Aorta (tissue), 5 donors: ENCODE measurements around the gene PPP2R3A. TPM values are rescaled to one million over a fixed set of nuclear protein-coding genes. Genes with fewer than 3 reads are reported as not detected.

Experiments used
- ATAC-seq: fragments of 200-7000 bp; cut with Tn5 transposase; one replicate; pipeline ENCODE4 v1.9.1; 2022; ENCODE audit warnings: moderate library complexity; ENCODE audit not compliant: low FRiP score
- DNase-seq, 2 donors: peaks; one replicate each; pipeline ENCODE4 v3.0.0-alpha.2; 2020
- H3K27ac ChIP-seq, 2 donors: one replicate each; pipeline ENCODE4 v1.5.1; 2013; ENCODE audit warnings: low read length in 2 of 2, mild to moderate bottlenecking in 2 of 2, moderate library complexity in 2 of 2, control low read depth in 1 of 2, inconsistent platforms in 1 of 2, low read depth in 1 of 2
- H3K27me3 ChIP-seq, 2 donors: one replicate each; pipeline ENCODE4 v1.6.1; 2013; ENCODE audit warnings: control low read depth in 1 of 2, low read length in 1 of 2, mild to moderate bottlenecking in 1 of 2, moderate library complexity in 1 of 2; ENCODE audit not compliant: insufficient read depth in 2 of 2, control insufficient read depth in 1 of 2
- H3K36me3 ChIP-seq, 2 donors: one replicate each; pipeline ENCODE4 v1.6.1; 2013; ENCODE audit warnings: control low read depth in 1 of 2, low read length in 1 of 2, mild to moderate bottlenecking in 1 of 2; ENCODE audit not compliant: insufficient read depth in 2 of 2, control insufficient read depth in 1 of 2
- H3K4me1 ChIP-seq, 2 donors: one replicate each; pipeline ENCODE4 v1.6.1; 2013; ENCODE audit warnings: low read length in 2 of 2, control low read depth in 1 of 2, mild to moderate bottlenecking in 1 of 2, moderate library complexity in 1 of 2; ENCODE audit not compliant: insufficient read depth in 2 of 2, control insufficient read depth in 1 of 2
- H3K4me3 ChIP-seq, 2 donors: one replicate each; pipeline ENCODE4 v1.5.1; 2013; ENCODE audit warnings: low read length in 2 of 2, control low read depth in 1 of 2, mild to moderate bottlenecking in 1 of 2
- H3K9me3 ChIP-seq: one replicate; pipeline ENCODE4 v1.6.1; 2013; ENCODE audit warnings: mild to moderate bottlenecking, low read length; ENCODE audit not compliant: control insufficient read depth
- WGBS, 2 donors: extraction: QIAGEN DNeasy Blood & Tissue Kit; methylation state at CpG; one replicate each; pipeline ENCODE4 v1.1.7; 2013; 5-methylcytosine and 5-hydroxymethylcytosine counted together
- intact Hi-C, 2 donors: fragments of 100-400 bp; cut with DNase I; formaldehyde crosslinking; loops; one replicate each; pipeline versions ENCODE4 v1.14.2 to v1.15.0; 2022
- polyA plus RNA-seq, 2 donors: library from polyadenylated mRNA; stranded (reverse); fragments of 200-250 nt; gene quantifications; one replicate each; pipeline ENCODE4 v1.2.3, GENCODE V29; 2013
- total RNA-seq, 2 donors: library from RNA; stranded (reverse); fragmentation: NEBNext Ultra II Directional; extraction: Animal tissue kit (Norgen Biotek cat#: 25700); gene quantifications; one replicate each; pipeline ENCODE4 v1.2.1, GENCODE V29; 2021
- donor health status: healthy with polysubstance abuse.
- donor health status: Bipolar disorder and iron deficiency.
- donor health status: DM: no; HTN: no; CAD: no.
- donor health status: DM: no; HTN: no; CAD: no.
- donor health status: DM: yes; HTN: yes; CAD: no.

PPP2R3A gene
- total and polyA plus RNA-seq, 4 donors, result 2.6 to 19.6 (median 9.5) TPM

- peaks cover 0 to 3% of the 10 kb centered on the region in 2 donors for H3K4me1 ChIP-seq
- H3K36me3 ChIP-seq, result no peaks in the 10 kb centered on the region
- intact Hi-C loops, result no loop called here
- no peaks in the 10 kb centered on the region for H3K9me3 ChIP-seq
- no peak overlapping the region for H3K4me3 ChIP-seq
- H3K27me3 ChIP-seq, result no peaks in the 10 kb centered on the region
- DNase-seq (no peak), ATAC-seq (no peak)
- no peak overlapping the region for H3K27ac ChIP-seq
- WGBS, 2 donors, result 91 to 93% methylated on average over 4 of the region's 4 CpGs
These were observed 16.3 kb downstream of the PPP2R3A start for GRCh38 chr3:135981701-135982403.

DNA sequence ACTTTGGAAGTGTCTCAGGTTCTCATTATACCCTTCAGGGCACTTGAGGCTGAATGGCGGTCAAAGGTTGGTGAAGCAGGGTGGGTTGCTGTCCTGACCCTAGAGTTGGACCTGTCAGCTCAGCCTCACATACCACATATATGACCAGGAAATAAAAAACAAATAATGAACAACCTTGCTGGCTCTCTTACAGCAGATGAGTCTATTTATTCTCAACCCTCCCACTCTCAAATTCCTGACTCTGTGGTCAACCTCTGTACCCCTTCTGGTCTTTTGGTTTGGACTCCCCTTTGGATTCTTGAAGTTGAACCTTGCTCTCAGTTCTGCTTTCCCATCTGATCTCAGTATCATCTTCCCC is 16.9 kb downstream of the PPP2R3A start:
- H3K9me3 ChIP-seq, result no peaks in the 10 kb centered on the region
- no peak overlapping the region for H3K27ac ChIP-seq
- no peaks in the 10 kb centered on the region for H3K27me3 ChIP-seq
- no peak for ATAC-seq
- intact Hi-C loops, result no loop called here
- no peak for DNase-seq
- peaks cover 0 to 3% of the 10 kb centered on the region in 2 donors for H3K4me1 ChIP-seq
- H3K4me3 ChIP-seq, result no peak overlapping the region
- 95% methylated on average over 1 of the region's 1 CpG for WGBS, 2 donors
- H3K36me3 ChIP-seq, result no peaks in the 10 kb centered on the region

GRCh38 chr3:135982922-135983581 is 17.5 kb downstream of the PPP2R3A start:
- Histone ChIP-seq H3K27me3 (no peaks in the 10 kb centered on the region), H3K27ac (no peak overlapping the region), H3K4me3 (no peak overlapping the region), H3K36me3 (no peaks in the 10 kb centered on the region), H3K9me3 (no peaks in the 10 kb centered on the region), H3K4me1 (peaks cover 0 to 5% of the 10 kb centered on the region in 2 donors)
- no peak for DNase-seq
- WGBS, 2 donors, result 82 to 84% methylated on average over 5 of the region's 5 CpGs
- intact Hi-C loops, result no loop called here
- ATAC-seq, result no peak

- ATAC-seq, result no peak
- Histone ChIP-seq H3K27me3 (no peaks in the 10 kb centered on the region), H3K4me1 (peaks cover 3 to 7% of the 10 kb centered on the region in 2 donors), H3K9me3 (no peaks in the 10 kb centered on the region), H3K4me3 (no peak overlapping the region), H3K27ac (no peak overlapping the region), H3K36me3 (no peaks in the 10 kb centered on the region)
- intact Hi-C loops, result no loop called here
- no peak for DNase-seq
- WGBS, 2 donors, result 89 to 90% methylated on average over 2 of the region's 2 CpGs
These were observed 22.1 kb downstream of the PPP2R3A start for GRCh38 chr3:135987661-135988060.

- 33 to 40% methylated on average over 2 of the region's 2 CpGs for WGBS, 2 donors
- Histone ChIP-seq H3K27ac (no peak overlapping the region), H3K4me3 (no peak overlapping the region), H3K4me1 (peaks cover 3 to 7% of the 10 kb centered on the region in 2 donors), H3K27me3 (no peaks in the 10 kb centered on the region), H3K9me3 (no peaks in the 10 kb centered on the region), H3K36me3 (no peaks in the 10 kb centered on the region)
- intact Hi-C loops, result no loop called here
- ATAC-seq, result no peak
- DNase-seq, result no peak
These were observed 23.7 kb downstream of the PPP2R3A start for GRCh38 chr3:135989242-135989641.

- no peaks in the 10 kb centered on the region for H3K36me3 ChIP-seq
- DNase-seq (no peak), ATAC-seq (no peak)
- H3K27me3 ChIP-seq, result no peaks in the 10 kb centered on the region
- H3K4me3 ChIP-seq, result no peak overlapping the region
- 51 to 53% methylated on average over 4 of the region's 4 CpGs for WGBS, 2 donors
- peak overlapping the region; percentile 62 to 95 for H3K27ac ChIP-seq
- intact Hi-C loops, result loop anchor here in 1 of 2 donors (2.0 kb wide), 1 partner anchor 24 kb away; no protein-coding TSS in a partner anchor
- no peaks in the 10 kb centered on the region for H3K9me3 ChIP-seq
- H3K4me1 ChIP-seq, result peaks cover 3 to 7% of the 10 kb centered on the region in 2 donors
These were observed 25.4 kb downstream of the PPP2R3A start for GRCh38 chr3:135990903-135991302.

DNA sequence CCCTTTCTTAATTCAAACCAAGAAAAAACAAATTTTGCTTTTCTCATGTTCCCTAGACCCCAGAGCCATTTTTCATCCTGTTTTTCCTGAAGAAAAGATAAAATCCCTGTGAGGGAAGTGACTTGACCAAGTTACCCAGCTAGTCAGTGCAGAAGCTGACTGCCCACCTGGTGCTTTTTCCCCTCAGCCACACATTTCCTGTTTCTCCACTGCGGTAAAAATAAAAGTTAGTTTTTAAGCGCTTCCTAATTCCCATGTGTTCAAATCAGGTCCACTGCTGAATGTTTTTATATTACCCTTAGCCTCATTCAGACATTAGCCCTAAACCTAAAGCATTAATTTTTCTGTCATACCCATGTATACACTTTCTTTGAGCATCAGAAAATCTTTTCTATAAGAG is 26.1 kb downstream of the PPP2R3A start:
- DNase-seq (no peak), ATAC-seq (no peak)
- intact Hi-C loops, result loop anchor here in 1 of 2 donors (2.0 kb wide), 1 partner anchor 25 kb away; no protein-coding TSS in a partner anchor
- Histone ChIP-seq H3K36me3 (no peaks in the 10 kb centered on the region), H3K4me1 (peaks cover 3 to 7% of the 10 kb centered on the region in 2 donors), H3K4me3 (no peak overlapping the region), H3K27me3 (no peaks in the 10 kb centered on the region), H3K9me3 (no peaks in the 10 kb centered on the region), H3K27ac (peak overlapping the region; percentile 90 to 95)
- 11 to 13% methylated on average over 2 of the region's 2 CpGs for WGBS, 2 donors

DNA sequence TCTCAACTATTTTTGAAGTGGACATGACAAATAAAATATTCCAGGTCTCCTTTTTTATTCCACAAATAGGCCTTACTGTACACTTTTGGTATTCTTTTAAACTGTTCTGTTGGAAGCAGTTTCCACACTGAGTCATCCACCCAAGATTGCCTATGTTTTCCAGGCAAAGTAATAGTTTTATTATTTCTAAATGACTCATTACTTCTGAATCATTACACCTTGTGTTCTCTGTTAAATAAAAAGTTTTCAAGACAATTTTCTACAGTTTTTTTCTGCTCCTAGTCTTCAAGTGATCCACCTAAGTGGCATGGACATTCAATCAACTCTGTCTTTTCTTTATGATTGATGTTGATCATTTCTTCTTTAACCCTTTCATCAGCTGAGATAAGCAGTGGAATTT is 26.5 kb downstream of the PPP2R3A start:
- Histone ChIP-seq H3K4me3 (no peak overlapping the region), H3K36me3 (no peaks in the 10 kb centered on the region), H3K27me3 (no peaks in the 10 kb centered on the region), H3K9me3 (no peaks in the 10 kb centered on the region), H3K27ac (no peak overlapping the region), H3K4me1 (peaks cover 6 to 7% of the 10 kb centered on the region in 2 donors)
- ATAC-seq (peak; percentile 70), DNase-seq (no peak)
- intact Hi-C loops, result no loop called here
